Measurements from ENCODE around the gene OR9Q1.
"Not testable (repeated sequence)": the region's sequence is repeated elsewhere in the genome, so short reads cannot be mapped to it uniquely, and the experiment has no call there.

The OR9Q1 gene

GRCh38 chr11:58142761-58143160, 119.1 kb downstream of the OR9Q1 start:
- no peak for DNase-seq

- DNase-seq: no peak
Observed at GRCh38 chr11:58152781-58153180, 129.1 kb downstream of the OR9Q1 start.

DNA sequence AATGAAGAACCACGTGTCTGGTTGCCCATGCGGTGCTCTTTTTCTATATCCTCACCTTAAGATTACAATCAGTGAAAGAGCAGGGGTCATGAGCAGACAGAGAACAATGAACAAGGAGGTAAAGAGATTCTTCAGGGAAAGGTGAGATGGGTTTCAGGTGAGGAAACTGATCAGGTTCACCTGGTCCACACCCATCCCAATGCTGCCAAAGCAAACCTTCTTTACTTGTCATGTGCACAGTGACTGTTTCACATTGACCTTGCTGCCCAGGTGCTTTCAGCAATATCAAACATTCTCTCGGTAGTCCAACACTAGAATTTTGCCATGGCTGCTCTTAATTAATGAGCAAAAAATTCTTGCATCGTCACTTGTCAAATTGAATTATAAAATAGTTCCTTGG, 140.7 kb downstream of the OR9Q1 start:
- DNase-seq: no peak

DNA sequence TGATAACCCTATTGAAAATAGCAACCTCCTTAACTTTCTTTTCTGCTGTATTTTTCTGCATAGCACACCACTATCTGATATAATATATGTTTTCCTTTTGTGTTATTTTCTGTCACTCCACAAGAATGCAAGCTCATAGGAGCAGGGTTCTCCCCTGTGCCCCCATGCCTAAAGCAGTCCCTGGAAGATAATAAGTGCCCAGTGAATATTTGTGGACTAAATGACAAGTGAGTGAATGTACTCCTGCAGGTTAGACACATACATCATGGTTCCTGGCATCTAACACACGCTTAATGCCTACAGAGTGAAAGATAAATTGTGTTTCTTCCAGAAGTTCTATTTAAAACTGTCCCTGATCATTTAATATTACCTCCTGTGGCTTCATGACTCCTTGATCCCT, 141.3 kb downstream of the OR9Q1 start:
- no peak for DNase-seq

GRCh38 chr11:58165504-58166106, 141.9 kb downstream of the OR9Q1 start:
- DNase-seq: no peak

- DNase-seq: no peak
Observed at GRCh38 chr11:58177409-58178054, 153.9 kb downstream of the OR9Q1 start.

- DNase-seq: no peak
Observed at GRCh38 chr11:58178444-58178843, 154.8 kb downstream of the OR9Q1 start.

DNA sequence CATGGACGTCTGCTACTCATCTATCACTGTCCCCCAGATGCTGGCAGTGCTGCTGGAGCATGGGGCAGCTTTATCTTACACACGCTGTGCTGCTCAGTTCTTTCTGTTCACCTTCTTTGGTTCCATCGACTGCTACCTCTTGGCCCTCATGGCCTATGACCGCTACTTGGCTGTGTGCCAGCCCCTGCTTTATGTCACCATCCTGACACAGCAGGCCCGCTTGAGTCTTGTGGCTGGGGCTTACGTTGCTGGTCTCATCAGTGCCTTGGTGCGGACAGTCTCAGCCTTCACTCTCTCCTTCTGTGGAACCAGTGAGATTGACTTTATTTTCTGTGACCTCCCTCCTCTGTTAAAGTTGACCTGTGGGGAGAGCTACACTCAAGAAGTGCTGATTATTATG, 156.0 kb downstream of the OR9Q1 start:
- no peak for DNase-seq

DNA sequence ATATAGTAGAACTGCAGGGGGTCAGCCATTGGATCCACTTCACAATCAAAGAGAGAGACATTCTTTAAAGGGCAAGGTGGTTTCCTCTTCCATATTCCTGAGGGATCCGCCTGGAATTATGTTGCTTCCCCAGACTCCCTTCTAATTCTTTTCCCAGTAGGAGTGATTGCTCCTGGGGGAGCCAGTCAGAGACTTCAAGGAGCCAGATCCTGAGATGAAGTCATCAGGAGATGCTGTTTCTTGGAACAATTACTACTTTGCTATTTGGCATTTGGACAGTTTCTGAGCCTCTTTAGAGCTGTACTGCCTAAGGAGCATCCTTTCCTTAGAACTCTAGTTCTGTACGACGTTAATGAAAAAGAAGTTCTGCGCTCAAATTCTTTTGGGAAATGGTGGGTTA, 163.3 kb downstream of the OR9Q1 start:
- no peak for DNase-seq

GRCh38 chr11:58188770-58189169, 165.1 kb downstream of the OR9Q1 start, which contains the start of gene OR9Q2:
Gene OR9Q2, plus strand, starts transcription at chr11:58189070. Its CDS starts 1,421 bp downstream, at chr11:58190491.
- DNase-seq: no peak

DNA sequence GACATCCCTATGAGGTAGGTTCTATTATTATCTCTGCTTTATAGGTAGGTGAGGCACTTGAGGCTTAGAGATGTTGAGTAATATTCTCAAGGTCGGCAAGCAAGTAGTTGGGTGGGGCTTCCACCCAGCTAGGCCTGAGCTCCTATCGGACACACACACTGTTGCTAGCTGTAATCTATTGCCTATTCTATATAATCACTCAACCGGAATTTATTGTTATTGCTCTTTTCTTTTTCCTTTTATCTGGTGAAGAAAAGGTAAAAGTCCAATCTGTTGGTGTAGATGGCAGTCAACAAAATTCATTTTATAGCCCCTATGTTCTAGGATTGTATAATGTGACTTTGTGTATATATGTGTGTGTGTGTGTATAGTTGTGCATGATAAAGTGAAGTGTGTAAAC, 168.5 kb downstream of the OR9Q1 start:
- DNase-seq: no peak

DNA sequence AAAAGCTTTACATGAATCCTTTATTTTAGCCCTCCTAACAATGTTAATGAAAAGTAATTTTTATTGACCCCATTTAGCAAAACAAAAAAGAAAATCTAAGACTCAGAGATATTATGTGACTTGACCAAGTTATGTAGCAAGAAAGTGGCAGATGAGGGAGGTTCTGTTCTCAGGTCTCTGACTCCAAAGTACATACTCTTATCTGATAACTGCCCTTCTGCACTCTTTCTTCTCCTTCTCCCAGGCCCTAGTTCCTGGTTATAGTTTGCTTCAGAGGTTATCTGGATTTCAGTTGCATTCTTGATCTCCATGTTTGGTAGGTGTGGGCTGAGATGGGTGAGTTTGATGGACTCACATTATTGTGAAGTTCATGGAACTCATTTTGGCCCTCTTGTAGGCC, 169.7 kb downstream of the OR9Q1 start:
- DNase-seq: no peak

DNA sequence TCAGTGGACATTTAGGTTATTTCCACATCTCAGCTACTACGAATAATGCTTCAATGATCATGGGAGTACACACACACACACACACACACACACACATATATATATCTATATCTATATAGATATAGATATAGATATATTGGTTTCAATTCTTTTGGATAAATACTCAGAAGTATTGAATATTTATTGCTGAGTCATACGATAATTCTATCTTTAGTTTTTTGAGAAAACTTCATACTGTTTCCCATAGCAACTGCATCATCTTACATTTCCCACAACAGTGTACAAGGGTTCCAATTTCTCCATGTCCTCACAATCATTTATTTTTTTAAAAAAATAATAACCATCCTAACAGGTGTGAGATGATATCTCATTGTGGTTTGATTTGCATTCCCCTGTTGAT, 172.3 kb downstream of the OR9Q1 start:
- DNase-seq: no peak

DNA sequence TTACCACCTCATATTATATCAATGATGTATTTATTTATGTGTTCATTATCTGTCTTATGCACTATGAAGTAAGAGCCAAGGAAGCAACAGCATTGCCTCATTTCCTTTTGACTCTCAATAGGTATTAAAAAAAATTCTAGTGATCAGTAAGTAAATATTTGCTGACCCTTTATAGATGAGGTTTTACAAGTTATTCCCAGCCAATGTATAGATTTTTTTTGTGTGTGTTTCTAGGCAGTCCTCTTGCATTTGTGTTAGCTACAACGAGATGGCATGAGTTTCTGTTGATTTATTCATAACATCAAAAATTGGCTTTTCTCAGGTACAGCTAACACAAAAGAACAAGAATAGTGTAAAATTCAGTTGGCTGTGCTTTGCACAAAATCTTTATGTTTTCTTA, 175.6 kb downstream of the OR9Q1 start:
- no peak for DNase-seq

GRCh38 chr11:58204042-58204441, 180.4 kb downstream of the OR9Q1 start, which contains the start of gene OR1S2:
Gene OR1S2, minus strand, starts transcription at chr11:58204142. Its CDS starts 0 bp downstream, at chr11:58204142.
- no peak for DNase-seq

DNA sequence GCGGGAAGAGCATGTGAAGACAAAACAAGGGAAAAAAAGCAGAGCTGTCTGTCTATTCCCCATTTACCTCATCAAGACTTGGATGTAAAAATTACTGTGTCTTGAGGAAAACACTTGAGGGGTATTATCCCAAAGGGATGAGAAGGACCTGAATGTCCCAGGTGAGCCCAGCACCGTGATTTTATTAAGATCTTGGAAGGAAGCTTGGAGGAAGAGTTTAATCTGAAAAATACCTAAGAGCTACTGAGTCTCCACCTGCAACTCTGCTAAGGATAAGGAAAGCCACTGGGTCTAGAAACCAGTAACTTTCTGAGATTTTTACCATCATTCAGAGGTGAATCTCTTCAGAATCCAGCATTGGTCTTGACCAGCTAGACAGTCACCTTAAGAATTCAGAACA, 188.7 kb downstream of the OR9Q1 start, which contains the start of gene OR1S1:
Gene OR1S1 (plus strand): TSS at position 301 of the 400 bp plus-strand sequence.
- not testable (repeated sequence) for DNase-seq

DNA sequence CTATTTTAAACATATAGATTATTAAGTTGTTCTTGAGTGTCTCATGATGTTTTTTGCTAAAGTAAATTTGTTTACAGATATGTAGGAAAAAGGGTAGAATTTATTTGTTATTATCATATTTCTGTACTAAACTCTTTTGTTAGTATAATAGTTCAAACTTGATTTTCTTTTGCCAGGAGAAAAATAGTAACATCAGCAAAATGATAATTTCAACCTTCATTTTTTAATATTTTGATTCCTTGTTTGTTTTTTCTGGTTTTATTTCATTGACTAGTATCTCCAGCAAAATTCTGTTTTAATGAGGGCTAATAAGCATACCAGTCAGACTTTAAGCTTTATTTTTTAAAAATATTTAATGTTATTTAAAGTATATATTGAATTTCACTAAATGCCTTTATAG, 192.8 kb downstream of the OR9Q1 start:
- no peak for DNase-seq

DNA sequence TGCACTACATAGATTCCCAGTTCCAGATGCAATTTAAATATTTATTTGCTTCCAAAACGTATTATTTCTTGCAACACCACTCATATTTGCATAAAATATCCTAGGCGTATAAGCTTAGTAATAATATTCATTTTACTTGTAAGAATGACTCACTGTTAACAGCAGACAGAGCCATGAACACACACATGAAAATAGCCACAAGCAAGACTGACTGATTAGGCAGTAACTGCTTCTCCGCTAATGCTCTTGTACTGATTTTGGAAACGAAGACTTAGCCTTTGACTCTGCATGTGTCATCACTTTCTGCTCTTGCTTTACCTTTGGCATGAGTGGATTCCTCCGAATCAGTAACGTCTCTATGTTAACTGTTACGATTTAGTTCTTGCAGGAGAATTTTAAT, 199.0 kb downstream of the OR9Q1 start:
- DNase-seq: no peak

DNA sequence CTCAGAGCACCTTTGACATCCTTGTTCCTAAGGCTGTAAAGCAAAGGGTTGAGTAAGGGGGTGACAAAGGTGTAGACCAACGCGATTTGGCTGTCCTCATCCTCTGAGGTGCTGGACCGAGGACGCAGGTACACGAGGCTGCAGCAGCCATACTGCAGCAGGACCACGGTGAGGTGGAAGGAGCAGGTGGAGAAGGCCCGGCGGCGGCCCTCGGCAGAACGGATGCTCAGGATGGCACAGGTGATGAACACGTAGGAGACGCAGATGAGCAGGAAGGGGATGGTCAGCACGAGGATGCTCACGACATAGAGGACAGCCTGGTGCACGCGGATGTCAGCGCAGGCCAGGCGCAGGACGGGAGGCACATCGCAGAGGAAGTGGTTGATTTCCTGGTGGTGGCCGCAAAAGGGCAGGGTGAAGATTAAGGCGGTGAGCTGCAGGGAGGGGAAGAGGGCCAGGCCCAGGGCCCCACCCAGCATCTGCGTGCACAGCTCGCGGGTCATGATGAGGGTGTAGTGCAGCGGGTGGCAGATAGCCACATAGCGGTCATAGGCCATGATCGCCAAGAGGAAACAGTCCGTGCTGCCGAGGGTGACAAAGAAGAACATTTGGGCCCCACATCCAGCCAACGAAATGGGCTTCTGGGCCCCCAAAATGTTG, 204.4 kb downstream of the OR9Q1 start:
- DNase-seq: no peak

Measured in NCI-H2171 (cell line).